A673 (cell line): ENCODE data around the gene CST6. TPM values are rescaled to one million over a fixed set of nuclear protein-coding genes. Genes with fewer than 3 reads are reported as not detected.

ENCODE experiments used
- BruUV-seq: library from RNA; stranded (reverse); fragments of 400-500 nt; replicated peaks from 2 replicates; lab custom pipeline; 2021; lab: Mats Ljungman, UMichigan
- CTCF ChIA-PET: fragments of 300-600 bp; sonication (Branson Sonifier 250); formaldehyde crosslinking; loops from one replicate; lab custom pipeline; 2022; ENCODE audit warnings: antibody characterized with exemption; lab: Charles Lee
- POLR2A ChIA-PET: fragments of 300-600 bp; sonication (Branson Sonifier 250); formaldehyde crosslinking; loops from one replicate; lab custom pipeline; 2022; ENCODE audit warnings: antibody characterized with exemption; ENCODE audit not compliant: low non-redundant PET; lab: Charles Lee
- DNase-seq: peaks from one replicate; pipeline ENCODE4 v3.0.0-alpha.2; 2015; ENCODE audit warnings: low spot score
- H3K27ac ChIP-seq: fragments of 200-600 bp; sonication (generic); 2 replicates; pipeline ENCODE4 v1.5.1; 2016; ENCODE audit warnings: mixed run types, low read depth, mild to moderate bottlenecking, mixed read lengths, antibody characterized with exemption, low read length; ENCODE audit not compliant: poor library complexity, severe bottlenecking
- H3K27me3 ChIP-seq: fragments of 200-600 bp; sonication (generic); replicated peaks from 2 replicates; pipeline ENCODE4 v1.6.1; 2017; ENCODE audit warnings: mixed run types, low read depth, mild to moderate bottlenecking, mixed read lengths, antibody characterized with exemption, low read length; ENCODE audit not compliant: insufficient read depth, poor library complexity
- H3K36me3 ChIP-seq: fragments of 200-600 bp; sonication (generic); 2 replicates; pipeline ENCODE4 v1.6.1; 2016; ENCODE audit warnings: mixed run types, mild to moderate bottlenecking, mixed read lengths, antibody characterized with exemption, low read length; ENCODE audit not compliant: insufficient read depth, poor library complexity, severe bottlenecking
- H3K4me1 ChIP-seq: fragments of 200-600 bp; sonication (generic); 2 replicates; pipeline ENCODE4 v1.6.1; 2017; ENCODE audit warnings: mixed run types, mild to moderate bottlenecking, mixed read lengths, antibody characterized with exemption, low read length; ENCODE audit not compliant: insufficient read depth, poor library complexity, severe bottlenecking
- H3K4me3 ChIP-seq: fragments of 200-600 bp; sonication (generic); 2 replicates; pipeline ENCODE4 v1.5.1; 2016; ENCODE audit warnings: low read depth, mixed run types, mild to moderate bottlenecking, mixed read lengths, low read length; ENCODE audit not compliant: poor library complexity, severe bottlenecking
- H3K9me3 ChIP-seq: fragments of 200-600 bp; sonication (generic); 2 replicates; pipeline ENCODE4 v1.6.1; 2016; ENCODE audit warnings: mixed run types, low read depth, mild to moderate bottlenecking, mixed read lengths, antibody characterized with exemption, low read length; ENCODE audit not compliant: poor library complexity, severe bottlenecking
- EZH2 ChIP-seq: fragments of 200-600 bp; sonication (generic); IDR thresholded peaks from 2 replicates; pipeline ENCODE4 v1.6.1; 2017; ENCODE audit warnings: borderline replicate concordance, low read depth, mild to moderate bottlenecking, mixed read lengths, antibody characterized with exemption, low read length; ENCODE audit not compliant: poor library complexity, severe bottlenecking
- intact Hi-C: fragments of 100-400 bp; cut with micrococcal nuclease; formaldehyde crosslinking; loops from one replicate; pipeline ENCODE4 v1.10.0; 2022; ENCODE audit not compliant: unreplicated experiment
- total RNA-seq: library from RNA; stranded (reverse); gene quantifications from 2 replicates; pipeline ENCODE4 v1.2.3, GENCODE V29; 2021
- TF ChIP-seq, protein P1 (sequence below): fragments of 300-800, 200-600 bp; sonication (generic); conservative IDR thresholded peaks from 2 replicates; pipeline ENCODE4 v1.5.1; 2017; ENCODE audit warnings: low read depth, mild to moderate bottlenecking, antibody characterized with exemption, low read length, moderate library complexity, mixed read lengths

The CST6 gene
- total RNA-seq, 1 experiment from 2014 or later: 2.3 TPM

DNA sequence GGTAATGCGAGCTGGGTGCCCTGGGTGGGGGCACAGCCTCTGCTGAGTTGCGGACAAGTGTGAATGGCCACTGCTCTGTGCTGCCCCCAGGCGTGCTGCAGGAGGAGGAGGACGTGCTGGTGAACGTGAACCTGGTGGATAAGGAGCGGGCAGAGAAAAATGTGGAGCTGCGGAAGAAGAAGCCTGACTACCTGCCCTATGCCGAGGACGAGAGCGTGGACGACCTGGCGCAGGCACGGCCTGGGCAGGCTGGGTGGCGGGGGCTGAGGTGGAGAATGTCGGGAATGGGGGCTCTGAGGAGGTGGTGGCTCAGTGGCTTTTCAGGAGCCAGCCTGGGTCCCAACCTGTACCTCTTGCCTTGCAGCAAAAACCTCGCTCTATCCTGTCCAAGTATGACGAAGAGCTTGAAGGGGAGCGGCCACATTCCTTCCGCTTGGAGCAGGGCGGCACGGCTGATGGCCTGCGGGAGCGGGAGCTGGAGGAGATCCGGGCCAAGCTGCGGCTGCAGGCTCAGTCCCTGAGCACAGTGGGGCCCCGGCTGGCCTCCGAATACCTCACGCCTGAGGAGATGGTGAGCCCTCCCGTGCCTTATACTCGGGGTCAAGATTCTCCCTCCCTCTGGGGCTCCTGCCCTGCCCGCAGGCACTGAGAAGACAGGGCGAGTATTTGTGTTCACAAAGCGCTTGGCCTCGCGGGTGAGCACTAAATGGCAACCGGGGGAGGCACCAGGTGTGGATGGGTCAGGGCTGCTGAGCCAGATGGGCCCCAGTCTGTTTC, 45.6 kb upstream of the CST6 start:
- H3K27ac ChIP-seq: no peak overlapping the region
- H3K36me3 ChIP-seq: peaks cover 58% of the 10 kb centered on the region
- TSS peak; percentile 32 for BruUV-seq
- CTCF ChIA-PET: no interaction called here
- H3K9me3 ChIP-seq: no peaks in the 10 kb centered on the region
- intact Hi-C loops: no loop called here
- H3K4me3 ChIP-seq: no peak overlapping the region
- no peaks in the 10 kb centered on the region for H3K27me3 ChIP-seq
- DNase-seq: no peak
- H3K4me1 ChIP-seq: peaks cover 8% of the 10 kb centered on the region
- POLR2A ChIA-PET: no interaction called here
- TF ChIP-seq, protein P1, sequence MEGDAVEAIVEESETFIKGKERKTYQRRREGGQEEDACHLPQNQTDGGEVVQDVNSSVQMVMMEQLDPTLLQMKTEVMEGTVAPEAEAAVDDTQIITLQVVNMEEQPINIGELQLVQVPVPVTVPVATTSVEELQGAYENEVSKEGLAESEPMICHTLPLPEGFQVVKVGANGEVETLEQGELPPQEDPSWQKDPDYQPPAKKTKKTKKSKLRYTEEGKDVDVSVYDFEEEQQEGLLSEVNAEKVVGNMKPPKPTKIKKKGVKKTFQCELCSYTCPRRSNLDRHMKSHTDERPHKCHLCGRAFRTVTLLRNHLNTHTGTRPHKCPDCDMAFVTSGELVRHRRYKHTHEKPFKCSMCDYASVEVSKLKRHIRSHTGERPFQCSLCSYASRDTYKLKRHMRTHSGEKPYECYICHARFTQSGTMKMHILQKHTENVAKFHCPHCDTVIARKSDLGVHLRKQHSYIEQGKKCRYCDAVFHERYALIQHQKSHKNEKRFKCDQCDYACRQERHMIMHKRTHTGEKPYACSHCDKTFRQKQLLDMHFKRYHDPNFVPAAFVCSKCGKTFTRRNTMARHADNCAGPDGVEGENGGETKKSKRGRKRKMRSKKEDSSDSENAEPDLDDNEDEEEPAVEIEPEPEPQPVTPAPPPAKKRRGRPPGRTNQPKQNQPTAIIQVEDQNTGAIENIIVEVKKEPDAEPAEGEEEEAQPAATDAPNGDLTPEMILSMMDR: no peak
- TF ChIP-seq EZH2: no peak

DNA sequence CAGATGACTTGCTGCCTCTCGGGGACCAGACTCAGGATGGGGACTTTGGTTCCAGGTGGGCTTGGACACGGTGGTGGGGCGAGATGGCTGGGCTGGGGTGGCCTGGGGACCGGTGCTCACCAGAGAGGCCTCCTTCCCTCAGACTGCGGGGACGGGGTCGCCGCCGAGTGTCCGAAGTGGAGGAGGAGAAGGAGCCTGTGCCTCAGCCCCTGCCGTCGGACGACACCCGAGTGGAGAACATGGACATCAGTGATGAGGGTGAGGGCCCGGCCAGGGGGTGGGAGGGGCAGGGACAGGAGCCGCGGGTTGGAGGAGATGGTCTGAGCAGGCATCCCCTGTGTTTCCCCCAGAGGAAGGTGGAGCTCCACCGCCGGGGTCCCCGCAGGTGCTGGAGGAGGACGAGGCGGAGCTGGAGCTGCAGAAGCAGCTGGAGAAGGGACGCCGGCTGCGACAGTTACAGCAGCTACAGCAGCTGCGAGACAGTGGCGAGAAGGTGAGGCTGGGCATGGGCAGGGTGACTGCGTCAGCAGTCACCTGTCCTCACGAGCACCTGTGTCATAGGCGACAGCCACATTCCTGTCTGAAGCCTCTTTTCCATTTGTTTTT, 44.4 kb upstream of the CST6 start:
- intact Hi-C loops: no loop called here

DNA sequence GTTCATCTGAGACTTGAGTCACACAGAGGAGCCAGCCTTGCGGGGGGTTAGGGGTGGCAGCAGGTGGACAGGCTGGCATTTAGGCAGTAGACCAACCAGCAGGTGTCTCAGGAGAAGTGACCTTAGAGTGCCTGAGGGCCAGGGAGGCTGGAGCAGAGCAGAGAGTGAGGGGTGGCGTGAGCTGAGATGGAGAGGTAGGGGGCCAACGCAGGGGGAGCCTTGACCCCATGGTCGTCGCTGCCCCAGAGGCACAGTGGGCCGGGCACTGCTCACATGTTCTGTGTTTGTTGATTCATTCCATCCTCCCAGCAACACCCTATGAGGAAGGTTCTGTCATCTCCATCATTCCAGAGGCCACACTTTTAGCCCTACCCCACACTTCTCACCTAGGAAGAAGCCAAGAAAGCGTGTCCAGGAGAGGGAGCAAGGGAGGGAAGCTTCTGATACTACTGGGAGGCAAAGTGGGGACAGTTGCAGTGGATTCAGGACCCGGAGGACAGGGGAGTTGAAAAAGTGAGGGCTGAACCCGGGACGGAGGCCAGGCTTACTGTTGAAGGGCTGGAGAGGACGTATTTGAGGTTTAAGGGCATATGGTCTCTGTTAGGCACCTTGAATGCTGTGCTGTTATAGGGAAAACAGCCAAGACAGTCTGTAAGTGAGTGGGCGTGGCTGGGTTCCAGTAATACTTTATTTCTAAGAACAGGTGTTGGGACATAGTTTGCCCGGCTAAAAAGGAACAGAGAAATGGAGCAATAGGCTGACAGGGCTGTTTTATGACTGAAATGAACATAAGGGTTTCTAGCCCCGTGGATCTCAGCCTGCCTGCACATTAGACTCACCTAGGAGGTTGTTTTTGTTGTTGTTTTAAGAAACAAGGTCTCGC, 43.0 kb upstream of the CST6 start:
- no peak for DNase-seq
- no peaks in the 10 kb centered on the region for H3K4me1 ChIP-seq
- no TSS peak for BruUV-seq
- CTCF ChIA-PET: no interaction called here
- POLR2A ChIA-PET: no interaction called here
- H3K9me3 ChIP-seq: no peaks in the 10 kb centered on the region
- peaks cover 70% of the 10 kb centered on the region for H3K36me3 ChIP-seq
- H3K4me3 ChIP-seq: no peak overlapping the region
- intact Hi-C loops: no loop called here
- no peak for TF ChIP-seq EZH2
- TF ChIP-seq, protein P1: no peak
- H3K27me3 ChIP-seq: no peaks in the 10 kb centered on the region
- no peak overlapping the region for H3K27ac ChIP-seq

More for the DNA sequence above, 44.4 kb upstream of the CST6 start:
- Histone ChIP-seq H3K4me1 (peaks cover 7% of the 10 kb centered on the region), H3K36me3 (peaks cover 63% of the 10 kb centered on the region), H3K4me3 (no peak overlapping the region), H3K27me3 (no peaks in the 10 kb centered on the region), H3K9me3 (no peaks in the 10 kb centered on the region), H3K27ac (no peak overlapping the region)
- BruUV-seq: no TSS peak
- ChIA-PET CTCF (no interaction called here), POLR2A (no interaction called here)
- DNase-seq: no peak
- TF ChIP-seq EZH2: no peak
- TF ChIP-seq, protein P1: no peak
